GM12878 (cell line): ENCODE data around the gene CLCNKA. TPM values are rescaled to one million over a fixed set of nuclear protein-coding genes. Genes with fewer than 3 reads are reported as not detected.

Experiments
- ATAC-seq: fragments of 200-7000 bp; cut with Tn5 transposase; 3 replicates; pipeline ENCODE4 v1.9.1; 2020; ENCODE audit warnings: mild to moderate bottlenecking, moderate library complexity
- BruUV-seq: library from RNA; stranded (reverse); fragments of 400-500 nt; replicated peaks from 2 replicates; lab custom pipeline; 2021; lab: Mats Ljungman, UMichigan
- CTCF ChIA-PET: fragments of 300-600 bp; sonication (Branson Sonifier 250); formaldehyde crosslinking; extraction: SDS; loops from one replicate; lab custom pipeline; 2021; ENCODE audit warnings: inconsistent platforms; lab: Yijun Ruan, JAX
- POLR2A ChIA-PET: fragments of 350-600 bp; formaldehyde crosslinking; extraction: SDS; loops from one replicate; lab custom pipeline; 2021; ENCODE audit warnings: inconsistent platforms; lab: Charles Lee
- RAD21 ChIA-PET: fragments of 300-600 bp; sonication (Branson Sonifier 250); formaldehyde crosslinking; loops from one replicate; lab custom pipeline; 2023; ENCODE audit warnings: antibody characterized with exemption; ENCODE audit not compliant: unreplicated experiment; lab: Charles Lee
- SMC1A ChIA-PET: fragments of 300-600 bp; sonication (Branson Sonifier 250); formaldehyde crosslinking; loops from one replicate; lab custom pipeline; 2023; ENCODE audit not compliant: unreplicated experiment, uncharacterized antibody; lab: Charles Lee
- DNase-seq: peaks from one replicate; pipeline ENCODE4 v3.0.0-alpha.2; 2011; ENCODE audit warnings: low read depth, low spot score
- FAIRE-seq: peaks from 3 replicates; lab custom pipeline; 2011; peaks lifted over from hg19 to GRCh38; lab: Jason Lieb, UNC
- H2AFZ ChIP-seq: 2 replicates; pipeline ENCODE4 v1.6.0; 2011; ENCODE audit warnings: low read depth, low read length, control low read depth; ENCODE audit not compliant: control insufficient read depth
- H3K27ac ChIP-seq: 2 replicates; pipeline ENCODE4 v1.5.1; 2011; ENCODE audit warnings: control low read depth; ENCODE audit not compliant: control insufficient read depth, insufficient read depth
- H3K27me3 ChIP-seq, 2 experiments: replicated peaks in 1 of 2; 2 replicates each; pipeline versions ENCODE4 v1.6.0 to v1.6.1; 2011; ENCODE audit warnings: low read length in 1 of 2; ENCODE audit not compliant: control insufficient read depth in 2 of 2, insufficient read depth in 2 of 2
- H3K36me3 ChIP-seq, 2 experiments: 2 replicates each; pipeline ENCODE4 v1.5.1; 2011; ENCODE audit warnings: low read length in 1 of 2; ENCODE audit not compliant: control insufficient read depth in 2 of 2, insufficient read depth in 2 of 2
- H3K4me1 ChIP-seq: 2 replicates; pipeline ENCODE4 v1.6.1; 2011; ENCODE audit warnings: mild to moderate bottlenecking, low read length, moderate library complexity, mixed read lengths; ENCODE audit not compliant: control insufficient read depth, insufficient read depth
- H3K4me2 ChIP-seq: 2 replicates; pipeline ENCODE4 v1.6.0; 2011; ENCODE audit warnings: control low read depth; ENCODE audit not compliant: control insufficient read depth, insufficient read depth
- H3K4me3 ChIP-seq: fragments of 200-600 bp; sonication (generic); 2 replicates; pipeline ENCODE4 v1.5.1; 2016
- H3K79me2 ChIP-seq: 2 replicates; pipeline ENCODE4 v1.6.0; 2011; ENCODE audit warnings: low read length; ENCODE audit not compliant: control insufficient read depth, insufficient read depth
- H3K9ac ChIP-seq: 2 replicates; pipeline ENCODE4 v1.8.0; 2011; ENCODE audit warnings: low read length, control low read depth, mixed read lengths; ENCODE audit not compliant: control insufficient read depth, insufficient read depth
- H3K9me3 ChIP-seq: replicated peaks from 3 replicates; pipeline ENCODE4 v1.5.1; 2011; ENCODE audit warnings: mild to moderate bottlenecking, low read length; ENCODE audit not compliant: control insufficient read depth, insufficient read depth
- H4K20me1 ChIP-seq: 2 replicates; pipeline ENCODE4 v1.6.0; 2011; ENCODE audit not compliant: control insufficient read depth, insufficient read depth
- ASH2L ChIP-seq: fragments of 300-600, 200-600 bp; sonication (generic); IDR thresholded peaks from 2 replicates; pipeline ENCODE4 v1.6.1; 2017; ENCODE audit warnings: low read depth, mild to moderate bottlenecking, borderline replicate concordance
- BCL11A ChIP-seq: IDR thresholded peaks from 2 replicates; pipeline ENCODE4 v1.6.1; 2011; ENCODE audit warnings: low read depth, low read length
- BRCA1 ChIP-seq: IDR thresholded peaks from 2 replicates; pipeline ENCODE4 v1.6.1; 2011; ENCODE audit warnings: low read depth, low read length, improper control_type of control experiment
- DPF2 ChIP-seq: fragments of 450-650 bp; IDR thresholded peaks from 2 replicates; pipeline ENCODE4 v1.6.1; 2017; ENCODE audit warnings: mild to moderate bottlenecking
- GATAD2B ChIP-seq: fragments of 450-650 bp; conservative IDR thresholded peaks from 2 replicates; pipeline ENCODE4 v1.6.1; 2017; ENCODE audit warnings: low read depth, mild to moderate bottlenecking, moderate library complexity
- IKZF2 ChIP-seq, 2 experiments: fragments of 450-650 bp; IDR thresholded peaks; 2 replicates each; pipeline ENCODE4 v1.6.1; 2017; ENCODE audit warnings: mild to moderate bottlenecking in 2 of 2, moderate library complexity in 2 of 2
- JUND ChIP-seq: IDR thresholded peaks from 2 replicates; pipeline ENCODE4 v1.6.1; 2012; ENCODE audit warnings: low read depth, mild to moderate bottlenecking, low read length, improper control_type of control experiment, moderate library complexity
- MTA3 ChIP-seq: IDR thresholded peaks from 2 replicates; pipeline ENCODE4 v1.6.1; 2012; ENCODE audit warnings: low read length, inconsistent platforms, borderline replicate concordance
- MYB ChIP-seq: fragments of 150-350 bp; IDR thresholded peaks from 2 replicates; pipeline ENCODE4 v1.6.1; 2014; ENCODE audit warnings: mild to moderate bottlenecking, low read depth, low read length, borderline replicate concordance
- MYC ChIP-seq: IDR thresholded peaks from 2 replicates; pipeline ENCODE4 v1.6.1; 2011; ENCODE audit warnings: mild to moderate bottlenecking, low read length, moderate library complexity, inconsistent platforms; ENCODE audit not compliant: insufficient read depth, insufficient replicate concordance, insufficient read length, severe bottlenecking
- POU2F2 ChIP-seq: IDR thresholded peaks from 3 replicates; pipeline ENCODE4 v1.6.1; 2011; ENCODE audit warnings: low read depth, mild to moderate bottlenecking, low read length, borderline replicate concordance
- SMAD1 ChIP-seq: fragments of 450-650 bp; IDR thresholded peaks from 2 replicates; pipeline ENCODE4 v1.6.1; 2018; ENCODE audit warnings: mild to moderate bottlenecking, low read depth; ENCODE audit not compliant: partially characterized antibody
- SMC3 ChIP-seq: IDR thresholded peaks from 2 replicates; pipeline ENCODE4 v1.6.1; 2011; ENCODE audit warnings: low read length, improper control_type of control experiment, borderline replicate concordance
- SREBF2 ChIP-seq: IDR thresholded peaks from 2 replicates; pipeline ENCODE4 v1.6.1; 2012; ENCODE audit warnings: mild to moderate bottlenecking, low read length
- WGBS: methylation state at CpG from one replicate; pipeline ENCODE4 v1.1.6; 2016; ENCODE audit warnings: low lambda C conversion rate; ENCODE audit not compliant: insufficient replicate concordance, insufficient coverage; ENCODE audit errors: missing lambda C conversion rate; 5-methylcytosine and 5-hydroxymethylcytosine counted together
- in situ Hi-C: fragments of 300-500 bp; cut with MboI; formaldehyde crosslinking; loops from 9 replicates; pipeline ENCODE4 v1.14.3; 2018; ENCODE audit warnings: mixed read lengths
- intact Hi-C: fragments of 100-400 bp; cut with micrococcal nuclease; formaldehyde crosslinking; loops from one replicate; pipeline ENCODE4 v1.14.2; 2022; ENCODE audit not compliant: unreplicated experiment
- polyA plus RNA-seq, 11 experiments: library from polyadenylated mRNA; depleted of rRNA in 4 of 11; unstranded in 6 of 11; stranded (reverse) in 5 of 11; fragments of >200 nt; fragmentation: Nextera tagmentation in 4 of 11; fragmentation: Illumina TruSeq in 1 of 11; extraction: Ambion mirVana in 4 of 11; extraction: Trizol in 1 of 11; gene quantifications; 1 replicate in 1 of 11; 2 replicates in 10 of 11; pipeline versions ENCODE4 v1.2.1 to v1.2.3, GENCODE V29; 2011 to 2016; ENCODE audit warnings: inconsistent platforms in 2 of 11, missing spikeins in 2 of 11, low read depth in 1 of 11
- total RNA-seq, 4 experiments: library from RNA; depleted of rRNA in 3 of 4; stranded (reverse); fragments of >200 nt in 3 of 4; fragmentation: Illumina TruSeq in 1 of 4; extraction: Trizol in 1 of 4; gene quantifications; 2 replicates each; pipeline versions ENCODE4 v1.2.1 to v1.2.3, GENCODE V29; 2013 to 2021
- TF ChIP-seq, protein P1 (sequence below): IDR thresholded peaks from 2 replicates; pipeline ENCODE4 v1.6.1; 2012; ENCODE audit warnings: low read depth, low read length, improper control_type of control experiment
- TF ChIP-seq, protein P2 (sequence below): fragments of 150-350 bp; IDR thresholded peaks from 2 replicates; pipeline ENCODE4 v1.6.1; 2014; ENCODE audit warnings: mild to moderate bottlenecking, low read depth, low read length
- TF ChIP-seq, protein P3 (sequence below): fragments of 450-650 bp; IDR thresholded peaks from 2 replicates; pipeline ENCODE4 v1.6.1; 2016; ENCODE audit warnings: mild to moderate bottlenecking

Gene CLCNKA
- total and polyA plus RNA-seq, 10 of the 15 experiments (the other 5 are each of a cell fraction or from before 2014, with no cell fraction given), result 0.02 to 0.15 (median 0.08) TPM; not detected in 6

DNA sequence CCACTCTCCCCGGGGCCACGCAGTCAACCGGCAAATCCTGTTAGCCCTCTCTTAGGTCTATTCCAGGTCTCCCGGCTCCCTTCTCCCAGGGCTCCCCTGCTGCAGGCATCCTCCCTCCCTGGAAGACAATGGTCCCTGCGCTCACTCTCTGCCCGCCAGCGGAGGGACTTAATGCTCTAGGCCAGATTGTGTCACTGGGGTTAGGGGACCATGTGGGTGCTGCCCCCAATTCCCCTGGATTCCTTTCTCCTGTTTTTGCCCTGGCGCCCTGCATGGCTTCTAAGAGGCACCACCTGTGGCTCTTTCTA, 43.4 kb downstream of the CLCNKA start:
- Histone ChIP-seq H3K27ac (no peak overlapping the region), H3K4me3 (no peak overlapping the region), H3K4me1 (no peaks in the 10 kb centered on the region), H4K20me1 (no peaks in the 10 kb centered on the region), H3K79me2 (no peaks in the 10 kb centered on the region), H3K9me3 (no peaks in the 10 kb centered on the region), H2AFZ (no peak overlapping the region), H3K4me2 (no peak overlapping the region), H3K9ac (no peak overlapping the region), H3K36me3 (no peaks in the 10 kb centered on the region), H3K27me3 (no peaks in the 10 kb centered on the region; a peak in 1 of 4 replicates)
- in situ Hi-C loops, result no loop called here
- DNase-seq, result no peak
- intact Hi-C loops, result no loop called here
- TF ChIP-seq SMAD1 (no peak), DPF2 (no peak), BCL11A (no peak), BRCA1 (no peak), JUND (no peak)
- ChIA-PET SMC1A (interaction anchor here (1.5 kb wide), 1 partner anchor 54 kb away, joined by 3 read pairs; no protein-coding TSS in a partner anchor), CTCF (interaction anchor here (1.6 kb wide), 1 partner anchor 9 kb away, joined by 5 read pairs; no protein-coding TSS in a partner anchor), POLR2A (no interaction called here), RAD21 (no interaction called here)
- ATAC-seq, result no peak
- WGBS, result 29% methylated on average over 8 of the region's 8 CpGs
- no peak for FAIRE-seq
- no TSS peak for BruUV-seq

- ATAC-seq (no peak), DNase-seq (no peak), FAIRE-seq (no peak)
- ChIA-PET SMC1A (interaction anchor here (1.5 to 1.6 kb wide), 2 partner anchors 55 to 58 kb away, joined by 3 to 4 read pairs; no protein-coding TSS in a partner anchor), CTCF (interaction anchor here (0.6 to 5.7 kb wide), 3 partner anchors 13 to 271 kb away, joined by 3 to 42 read pairs (median 3); no protein-coding TSS in a partner anchor), POLR2A (no interaction called here), RAD21 (interaction anchor here (1.0 kb wide), 1 partner anchor 13 kb away, joined by 5 read pairs; no protein-coding TSS in a partner anchor)
- Histone ChIP-seq H2AFZ (no peak overlapping the region), H3K27me3 (no peaks in the 10 kb centered on the region; a peak in 1 of 4 replicates), H3K4me1 (no peaks in the 10 kb centered on the region), H4K20me1 (no peaks in the 10 kb centered on the region), H3K36me3 (no peaks in the 10 kb centered on the region), H3K4me2 (no peak overlapping the region), H3K79me2 (no peaks in the 10 kb centered on the region), H3K9me3 (no peaks in the 10 kb centered on the region), H3K9ac (no peak overlapping the region), H3K4me3 (no peak overlapping the region), H3K27ac (no peak overlapping the region)
- in situ Hi-C loops (no loop called here), intact Hi-C loops (no loop called here)
- 51% methylated on average over 4 of the region's 4 CpGs for WGBS
- BruUV-seq, result no TSS peak
- TF ChIP-seq IKZF2 (IDR thresholded peaks at IDR 0.05) (no peak), SREBF2 (no peak), MYB (no peak), MYC (no peak), GATAD2B (no peak), SMC3 (no peak), ASH2L (no peak), POU2F2 (no peak), MTA3 (no peak)
- TF ChIP-seq, protein P1, sequence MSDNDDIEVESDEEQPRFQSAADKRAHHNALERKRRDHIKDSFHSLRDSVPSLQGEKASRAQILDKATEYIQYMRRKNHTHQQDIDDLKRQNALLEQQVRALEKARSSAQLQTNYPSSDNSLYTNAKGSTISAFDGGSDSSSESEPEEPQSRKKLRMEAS, result no peak
- TF ChIP-seq, protein P2, sequence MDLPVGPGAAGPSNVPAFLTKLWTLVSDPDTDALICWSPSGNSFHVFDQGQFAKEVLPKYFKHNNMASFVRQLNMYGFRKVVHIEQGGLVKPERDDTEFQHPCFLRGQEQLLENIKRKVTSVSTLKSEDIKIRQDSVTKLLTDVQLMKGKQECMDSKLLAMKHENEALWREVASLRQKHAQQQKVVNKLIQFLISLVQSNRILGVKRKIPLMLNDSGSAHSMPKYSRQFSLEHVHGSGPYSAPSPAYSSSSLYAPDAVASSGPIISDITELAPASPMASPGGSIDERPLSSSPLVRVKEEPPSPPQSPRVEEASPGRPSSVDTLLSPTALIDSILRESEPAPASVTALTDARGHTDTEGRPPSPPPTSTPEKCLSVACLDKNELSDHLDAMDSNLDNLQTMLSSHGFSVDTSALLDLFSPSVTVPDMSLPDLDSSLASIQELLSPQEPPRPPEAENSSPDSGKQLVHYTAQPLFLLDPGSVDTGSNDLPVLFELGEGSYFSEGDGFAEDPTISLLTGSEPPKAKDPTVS, result no peak
- TF ChIP-seq, protein P3, sequence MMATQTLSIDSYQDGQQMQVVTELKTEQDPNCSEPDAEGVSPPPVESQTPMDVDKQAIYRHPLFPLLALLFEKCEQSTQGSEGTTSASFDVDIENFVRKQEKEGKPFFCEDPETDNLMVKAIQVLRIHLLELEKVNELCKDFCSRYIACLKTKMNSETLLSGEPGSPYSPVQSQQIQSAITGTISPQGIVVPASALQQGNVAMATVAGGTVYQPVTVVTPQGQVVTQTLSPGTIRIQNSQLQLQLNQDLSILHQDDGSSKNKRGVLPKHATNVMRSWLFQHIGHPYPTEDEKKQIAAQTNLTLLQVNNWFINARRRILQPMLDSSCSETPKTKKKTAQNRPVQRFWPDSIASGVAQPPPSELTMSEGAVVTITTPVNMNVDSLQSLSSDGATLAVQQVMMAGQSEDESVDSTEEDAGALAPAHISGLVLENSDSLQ, result no peak
Measured at GRCh38 chr1:16066245-16066644, 44.4 kb downstream of the CLCNKA start.
